Astrocyte of the spinal cord (primary cell): ENCODE data around the gene TMEM94.

ENCODE experiments used
- DNase-seq: peaks from one replicate; pipeline ENCODE4 v3.0.0; 2011; ENCODE audit warnings: low read depth, low spot score
- H3K4me3 ChIP-seq: 2 replicates; pipeline ENCODE4 v1.5.1; 2011; ENCODE audit warnings: low read depth, mild to moderate bottlenecking, low read length, moderate library complexity
- in situ Hi-C: cut with HindIII; loops from 2 replicates; pipeline ENCODE4 v1.10.0; 2017; ENCODE audit warnings: low sequenced_read_pairs
- TF ChIP-seq, protein P1 (sequence below): IDR thresholded peaks from 2 replicates; pipeline ENCODE4 v1.5.1; 2012; ENCODE audit warnings: low read depth, mild to moderate bottlenecking, low read length, inconsistent platforms

The TMEM94 gene

DNA sequence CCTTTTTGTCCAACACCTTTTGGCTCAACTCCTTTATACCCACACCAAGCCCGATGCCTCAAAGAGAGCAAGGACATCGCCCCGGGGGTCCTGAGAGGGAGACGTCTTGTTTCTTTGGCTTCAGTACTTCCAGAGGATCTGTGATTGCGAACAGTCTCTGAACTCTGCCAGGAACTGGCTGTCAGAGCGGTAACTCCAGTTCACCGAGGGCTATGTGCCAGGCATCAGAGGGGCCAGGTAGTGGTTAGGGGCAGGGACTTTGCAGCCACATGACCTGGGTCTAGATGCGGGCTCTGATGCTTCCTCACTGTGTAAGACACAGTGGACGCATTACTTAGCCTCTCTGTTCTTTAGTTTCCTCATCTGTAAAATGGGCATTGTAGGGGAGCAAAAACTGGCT lies 90.7 kb downstream of the TMEM94 start:
- no peak overlapping the region for H3K4me3 ChIP-seq
- TF ChIP-seq, protein P1, sequence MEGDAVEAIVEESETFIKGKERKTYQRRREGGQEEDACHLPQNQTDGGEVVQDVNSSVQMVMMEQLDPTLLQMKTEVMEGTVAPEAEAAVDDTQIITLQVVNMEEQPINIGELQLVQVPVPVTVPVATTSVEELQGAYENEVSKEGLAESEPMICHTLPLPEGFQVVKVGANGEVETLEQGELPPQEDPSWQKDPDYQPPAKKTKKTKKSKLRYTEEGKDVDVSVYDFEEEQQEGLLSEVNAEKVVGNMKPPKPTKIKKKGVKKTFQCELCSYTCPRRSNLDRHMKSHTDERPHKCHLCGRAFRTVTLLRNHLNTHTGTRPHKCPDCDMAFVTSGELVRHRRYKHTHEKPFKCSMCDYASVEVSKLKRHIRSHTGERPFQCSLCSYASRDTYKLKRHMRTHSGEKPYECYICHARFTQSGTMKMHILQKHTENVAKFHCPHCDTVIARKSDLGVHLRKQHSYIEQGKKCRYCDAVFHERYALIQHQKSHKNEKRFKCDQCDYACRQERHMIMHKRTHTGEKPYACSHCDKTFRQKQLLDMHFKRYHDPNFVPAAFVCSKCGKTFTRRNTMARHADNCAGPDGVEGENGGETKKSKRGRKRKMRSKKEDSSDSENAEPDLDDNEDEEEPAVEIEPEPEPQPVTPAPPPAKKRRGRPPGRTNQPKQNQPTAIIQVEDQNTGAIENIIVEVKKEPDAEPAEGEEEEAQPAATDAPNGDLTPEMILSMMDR: no peak
- in situ Hi-C loops: no loop called here
- DNase-seq: no peak

DNA sequence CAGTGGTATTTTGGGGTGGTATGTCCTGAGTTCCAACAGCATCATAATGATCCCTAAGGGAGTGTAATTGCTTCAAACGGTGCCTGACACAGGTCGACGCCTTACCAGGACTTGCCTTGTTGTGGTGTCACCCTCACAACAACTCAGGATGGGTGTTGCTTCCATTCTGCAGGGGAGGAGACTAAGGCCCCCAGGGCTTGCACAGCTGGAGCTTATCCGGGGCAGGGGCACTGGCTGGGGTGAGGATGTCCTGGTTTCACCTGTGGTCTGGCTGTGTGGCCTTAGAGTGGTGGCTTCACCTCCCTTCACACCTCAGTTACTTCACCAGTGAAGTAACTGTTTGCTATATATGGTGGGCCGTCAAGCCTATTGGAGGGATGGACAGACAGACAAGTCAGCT lies 92.4 kb downstream of the TMEM94 start:
- no peak for DNase-seq
- in situ Hi-C loops: no loop called here
- no peak overlapping the region for H3K4me3 ChIP-seq
- TF ChIP-seq, protein P1: no peak
